Left lobe of liver (tissue), 2 donors: ENCODE results near the gene ACAN. TPM values are rescaled to one million over a fixed set of nuclear protein-coding genes. Genes with fewer than 3 reads are reported as not detected.

ENCODE experiments used
- ATAC-seq: fragments of 200-7000 bp; cut with Tn5 transposase; one replicate; pipeline ENCODE4 v1.9.1; 2020; ENCODE audit warnings: mild to moderate bottlenecking, moderate library complexity
- DNase-seq: peaks from one replicate; pipeline ENCODE4 v3.0.0-alpha.2; 2020; ENCODE audit warnings: low spot score
- total RNA-seq: library from RNA; stranded (reverse); gene quantifications from one replicate; pipeline ENCODE4 v1.2.1, GENCODE V29; 2021
- donor health status: DM: no; HTN: no; CAD: no; lungs with moderate emphysema.
- donor health status: DM: no; HTN: yes; CAD: no.

The ACAN gene
- total RNA-seq, 1 donor from 2014 or later = not detected

- ATAC-seq (no peak), DNase-seq (no peak)
Measured at GRCh38 chr15:88874684-88875083, 71.4 kb downstream of the ACAN start.

GRCh38 chr15:88876573-88876972, 73.3 kb downstream of the ACAN start:
- DNase-seq = no peak
- no peak for ATAC-seq

- ATAC-seq (no peak), DNase-seq (no peak)
Measured at GRCh38 chr15:88877415-88877814, 74.2 kb downstream of the ACAN start.

- ATAC-seq = no peak
- no peak for DNase-seq
Measured at GRCh38 chr15:88877906-88878305, 74.7 kb downstream of the ACAN start.

- ATAC-seq = peak; percentile 86
- no peak for DNase-seq
Measured at GRCh38 chr15:88878720-88879184, 75.5 kb downstream of the ACAN start.

- no peak for ATAC-seq
Measured at GRCh38 chr15:88880944-88881740, 77.9 kb downstream of the ACAN start.

GRCh38 chr15:88881775-88882174, 78.5 kb downstream of the ACAN start:
- DNase-seq (no peak), ATAC-seq (no peak)

More at GRCh38 chr15:88880944-88881740, 77.9 kb downstream of the ACAN start:
- DNase-seq = no peak

GRCh38 chr15:88882785-88883184, 79.5 kb downstream of the ACAN start:
- DNase-seq = no peak
- no peak for ATAC-seq

- no peak for ATAC-seq
- DNase-seq = no peak
Measured at GRCh38 chr15:88887068-88887580, 83.9 kb downstream of the ACAN start.

GRCh38 chr15:88888719-88889118, 85.5 kb downstream of the ACAN start:
- DNase-seq = no peak
- ATAC-seq = no peak

- ATAC-seq (no peak), DNase-seq (no peak)
Measured at GRCh38 chr15:88890495-88890894, 87.3 kb downstream of the ACAN start.

- no peak for ATAC-seq
- DNase-seq = no peak
Measured at GRCh38 chr15:88891540-88892254, 88.5 kb downstream of the ACAN start.

GRCh38 chr15:88894348-88894818, 91.1 kb downstream of the ACAN start:
- peak; percentile 72 for ATAC-seq
- DNase-seq = peak; percentile 58

- ATAC-seq = peak; percentile 6
- no peak for DNase-seq
Measured at GRCh38 chr15:88894819-88895767, 91.9 kb downstream of the ACAN start, which contains the start of gene HAPLN3. Gene HAPLN3 (minus strand): TSS chr15:88895544. CDS start chr15:88887298, 8,246 bp downstream.

- DNase-seq (no peak), ATAC-seq (no peak)
Measured at GRCh38 chr15:88896333-88897033, 93.2 kb downstream of the ACAN start.

GRCh38 chr15:88897142-88897455, 93.9 kb downstream of the ACAN start:
- DNase-seq = no peak
- no peak for ATAC-seq

- DNase-seq (peak; percentile 78), ATAC-seq (peak; percentile 94)
Measured at GRCh38 chr15:88897456-88898194, 94.4 kb downstream of the ACAN start.

- DNase-seq = no peak
- ATAC-seq = no peak
Measured at GRCh38 chr15:88898736-88899135, 95.5 kb downstream of the ACAN start.

GRCh38 chr15:88899251-88899650, 96.0 kb downstream of the ACAN start:
- DNase-seq = no peak
- ATAC-seq = no peak
